ENCODE measurements around the gene PDXDC1. TPM values are rescaled to one million over a fixed set of nuclear protein-coding genes. Genes with fewer than 3 reads are reported as not detected.

Gene PDXDC1
- total and polyA plus RNA-seq, 8 donors: 51.5 to 82.8 (median 72.8) TPM

- Histone ChIP-seq H3K4me1 (peaks cover 0 to 6% (median 0%) of the 10 kb centered on the region in 3 donors), H3K9me3 (no peaks in the 10 kb centered on the region), H3K27ac (no peak overlapping the region), H3K4me3 (no peak overlapping the region), H3K27me3 (no peaks in the 10 kb centered on the region), H3K36me3 (no peaks in the 10 kb centered on the region)
- WGBS, 2 donors: 92% methylated on average over 16 of the region's 16 CpGs
- peak in 3 of 6 donors; percentile 27 to 67 (median 33) for DNase-seq
- TF ChIP-seq CTCF (IDR thresholded peaks at IDR 0.05): no peak
- no peak for FAIRE-seq
- intact Hi-C loops (cut with DNase I): no loop called here
- ATAC-seq: peak in 3 of 4 donors; percentile 42 to 78 (median 46)
Observed at GRCh38 chr16:14955546-14956231, 19.1 kb upstream of the PDXDC1 start.

- no peaks in the 10 kb centered on the region for H3K27me3 ChIP-seq
- FAIRE-seq (no peak), ATAC-seq (no peak), DNase-seq (peak in 1 of 6 donors; percentile 78)
- TF ChIP-seq CTCF (IDR thresholded peaks at IDR 0.05): no peak
- 89 to 93% methylated on average over 28 of the region's 28 CpGs for WGBS, 2 donors
- intact Hi-C loops (cut with DNase I): no loop called here
- H3K4me1 ChIP-seq: peaks cover 0 to 10% (median 0%) of the 10 kb centered on the region in 3 donors
- no peaks in the 10 kb centered on the region for H3K9me3 ChIP-seq
- no peak overlapping the region for H3K27ac ChIP-seq
- H3K36me3 ChIP-seq: no peaks in the 10 kb centered on the region
- H3K4me3 ChIP-seq: no peak overlapping the region
Observed at GRCh38 chr16:14957576-14958322, 17.1 kb upstream of the PDXDC1 start.

- FAIRE-seq: no peak
- no peak for ATAC-seq
- H3K27ac ChIP-seq: no peak overlapping the region
- no peaks in the 10 kb centered on the region for H3K27me3 ChIP-seq
- no peaks in the 10 kb centered on the region for H3K9me3 ChIP-seq
- H3K4me1 ChIP-seq: peaks cover 0 to 10% (median 0%) of the 10 kb centered on the region in 3 donors
- TF ChIP-seq CTCF (IDR thresholded peaks at IDR 0.05): no peak
- DNase-seq: no peak
- 90 to 94% methylated on average over 4 of the region's 4 CpGs for WGBS, 2 donors
- H3K4me3 ChIP-seq: no peak overlapping the region
- H3K36me3 ChIP-seq: no peaks in the 10 kb centered on the region
- intact Hi-C loops (cut with DNase I): no loop called here
Observed at GRCh38 chr16:14958323-14958600, 16.6 kb upstream of the PDXDC1 start.

GRCh38 chr16:14958970-14959369, 15.9 kb upstream of the PDXDC1 start:
- FAIRE-seq (no peak), DNase-seq (no peak), ATAC-seq (no peak)
- H3K9me3 ChIP-seq: no peaks in the 10 kb centered on the region
- peaks cover 0 to 10% (median 0%) of the 10 kb centered on the region in 3 donors for H3K4me1 ChIP-seq
- H3K27me3 ChIP-seq: no peaks in the 10 kb centered on the region
- H3K27ac ChIP-seq: no peak overlapping the region
- TF ChIP-seq CTCF (IDR thresholded peaks at IDR 0.05): no peak
- no peaks in the 10 kb centered on the region for H3K36me3 ChIP-seq
- H3K4me3 ChIP-seq: no peak overlapping the region
- 87 to 90% methylated on average over 7 of the region's 7 CpGs for WGBS, 2 donors
- intact Hi-C loops (cut with DNase I): no loop called here
